Stimulated activated memory B cell treated with anti-CD40 and anti-IgM and Interleukin-4, amounts not matched to agents 10 μg/mL and 1 μg/mL and 100 μg/mL, for 72 hours (primary cell): ENCODE data around the gene HPCAL1.
"Not testable (repeated sequence)": the region's sequence is repeated elsewhere in the genome, so short reads cannot be mapped to it uniquely, and the experiment has no call there.

Experiments
- ATAC-seq: fragments of 150-1000 bp; cut with Tn5 transposase; 2 replicates; pipeline ENCODE4 v1.10.0; 2021
- H3K27ac Mint-ChIP-seq: one replicate; pipeline ENCODE4 v1.8.0; 2022; ENCODE audit warnings: mild to moderate bottlenecking, mixed read lengths
- H3K27me3 Mint-ChIP-seq: one replicate; pipeline ENCODE4 v1.8.0; 2022; ENCODE audit warnings: mixed read lengths
- H3K36me3 Mint-ChIP-seq: one replicate; pipeline ENCODE4 v1.8.0; 2022; ENCODE audit warnings: mixed read lengths
- H3K4me1 Mint-ChIP-seq: one replicate; pipeline ENCODE4 v1.8.0; 2022; ENCODE audit warnings: mixed read lengths
- H3K4me3 Mint-ChIP-seq: one replicate; pipeline ENCODE4 v1.8.0; 2022; ENCODE audit warnings: mild to moderate bottlenecking, moderate library complexity, mixed read lengths
- H3K9me3 Mint-ChIP-seq: one replicate; pipeline ENCODE4 v1.8.0; 2022; ENCODE audit warnings: mixed read lengths

HPCAL1 gene

GRCh38 chr2:10452956-10453904 lies 150.5 kb downstream of the HPCAL1 start:
- H3K4me1 Mint-ChIP-seq, result peaks cover 13% of the 10 kb centered on the region
- no peaks in the 10 kb centered on the region for H3K36me3 Mint-ChIP-seq
- H3K4me3 Mint-ChIP-seq, result no peak overlapping the region
- no peak overlapping the region for H3K27ac Mint-ChIP-seq
- H3K9me3 Mint-ChIP-seq, result no peaks in the 10 kb centered on the region
- H3K27me3 Mint-ChIP-seq, result no peaks in the 10 kb centered on the region
- ATAC-seq, result no peak

- no peaks in the 10 kb centered on the region for H3K9me3 Mint-ChIP-seq
- no peaks in the 10 kb centered on the region for H3K27me3 Mint-ChIP-seq
- no peak overlapping the region for H3K27ac Mint-ChIP-seq
- no peak for ATAC-seq
- no peaks in the 10 kb centered on the region for H3K36me3 Mint-ChIP-seq
- H3K4me3 Mint-ChIP-seq, result no peak overlapping the region
- H3K4me1 Mint-ChIP-seq, result peaks cover 12% of the 10 kb centered on the region
These were observed 151.2 kb downstream of the HPCAL1 start for GRCh38 chr2:10453905-10454298.

GRCh38 chr2:10454505-10454904 lies 151.8 kb downstream of the HPCAL1 start:
- H3K36me3 Mint-ChIP-seq, result no peaks in the 10 kb centered on the region
- no peaks in the 10 kb centered on the region for H3K27me3 Mint-ChIP-seq
- peaks cover 6% of the 10 kb centered on the region for H3K4me1 Mint-ChIP-seq
- no peaks in the 10 kb centered on the region for H3K9me3 Mint-ChIP-seq
- no peak overlapping the region for H3K27ac Mint-ChIP-seq
- H3K4me3 Mint-ChIP-seq, result no peak overlapping the region
- no peak for ATAC-seq

GRCh38 chr2:10457195-10457594 lies 154.5 kb downstream of the HPCAL1 start:
- not testable (repeated sequence) for H3K27ac Mint-ChIP-seq, H3K36me3 Mint-ChIP-seq, H3K9me3 Mint-ChIP-seq, ATAC-seq, H3K4me3 Mint-ChIP-seq, H3K4me1 Mint-ChIP-seq, H3K27me3 Mint-ChIP-seq

GRCh38 chr2:10457846-10458598 lies 155.3 kb downstream of the HPCAL1 start:
- ATAC-seq, result no peak
- Mint-ChIP-seq H3K4me1 (no peaks in the 10 kb centered on the region), H3K27me3 (peaks cover 6% of the 10 kb centered on the region), H3K27ac (no peak overlapping the region), H3K36me3 (no peaks in the 10 kb centered on the region), H3K4me3 (no peak overlapping the region), H3K9me3 (no peaks in the 10 kb centered on the region)

- Mint-ChIP-seq H3K27me3 (peaks cover 6% of the 10 kb centered on the region), H3K4me3 (no peak overlapping the region), H3K4me1 (no peaks in the 10 kb centered on the region), H3K9me3 (no peaks in the 10 kb centered on the region), H3K27ac (no peak overlapping the region), H3K36me3 (no peaks in the 10 kb centered on the region)
- ATAC-seq, result no peak
These were observed 157.7 kb downstream of the HPCAL1 start for GRCh38 chr2:10460366-10460796.

GRCh38 chr2:10462178-10463083 lies 159.7 kb downstream of the HPCAL1 start:
- no peak overlapping the region for H3K27ac Mint-ChIP-seq
- no peaks in the 10 kb centered on the region for H3K9me3 Mint-ChIP-seq
- H3K27me3 Mint-ChIP-seq, result peaks cover 6% of the 10 kb centered on the region
- H3K4me1 Mint-ChIP-seq, result no peaks in the 10 kb centered on the region
- H3K36me3 Mint-ChIP-seq, result no peaks in the 10 kb centered on the region
- no peak overlapping the region for H3K4me3 Mint-ChIP-seq
- ATAC-seq, result no peak

- no peaks in the 10 kb centered on the region for H3K4me1 Mint-ChIP-seq
- no peak overlapping the region for H3K4me3 Mint-ChIP-seq
- no peaks in the 10 kb centered on the region for H3K9me3 Mint-ChIP-seq
- no peaks in the 10 kb centered on the region for H3K36me3 Mint-ChIP-seq
- no peak overlapping the region for H3K27ac Mint-ChIP-seq
- ATAC-seq, result no peak
- peaks cover 15% of the 10 kb centered on the region for H3K27me3 Mint-ChIP-seq
These were observed 163.2 kb downstream of the HPCAL1 start for GRCh38 chr2:10465910-10466309.

- H3K27me3 Mint-ChIP-seq, result peaks cover 15% of the 10 kb centered on the region
- no peak overlapping the region for H3K4me3 Mint-ChIP-seq
- H3K36me3 Mint-ChIP-seq, result no peaks in the 10 kb centered on the region
- no peaks in the 10 kb centered on the region for H3K4me1 Mint-ChIP-seq
- H3K27ac Mint-ChIP-seq, result no peak overlapping the region
- ATAC-seq, result no peak
- H3K9me3 Mint-ChIP-seq, result no peaks in the 10 kb centered on the region
These were observed 164.1 kb downstream of the HPCAL1 start for GRCh38 chr2:10466801-10467200.

GRCh38 chr2:10467401-10467800 lies 164.7 kb downstream of the HPCAL1 start:
- Mint-ChIP-seq H3K27me3 (peaks cover 12% of the 10 kb centered on the region), H3K36me3 (no peaks in the 10 kb centered on the region), H3K27ac (no peak overlapping the region), H3K4me3 (no peak overlapping the region), H3K9me3 (no peaks in the 10 kb centered on the region), H3K4me1 (no peaks in the 10 kb centered on the region)
- no peak for ATAC-seq

- no peaks in the 10 kb centered on the region for H3K4me1 Mint-ChIP-seq
- H3K27ac Mint-ChIP-seq, result no peak overlapping the region
- H3K4me3 Mint-ChIP-seq, result no peak overlapping the region
- no peak for ATAC-seq
- no peaks in the 10 kb centered on the region for H3K9me3 Mint-ChIP-seq
- peaks cover 10% of the 10 kb centered on the region for H3K27me3 Mint-ChIP-seq
- H3K36me3 Mint-ChIP-seq, result no peaks in the 10 kb centered on the region
These were observed 166.6 kb downstream of the HPCAL1 start for GRCh38 chr2:10469301-10469700.

GRCh38 chr2:10469955-10470608 lies 167.4 kb downstream of the HPCAL1 start:
- Mint-ChIP-seq H3K4me3 (no peak overlapping the region), H3K9me3 (no peaks in the 10 kb centered on the region), H3K27ac (no peak overlapping the region), H3K27me3 (peaks cover 18% of the 10 kb centered on the region), H3K36me3 (no peaks in the 10 kb centered on the region), H3K4me1 (no peaks in the 10 kb centered on the region)
- no peak for ATAC-seq

GRCh38 chr2:10471046-10471571 lies 168.4 kb downstream of the HPCAL1 start:
- Mint-ChIP-seq H3K4me1 (no peaks in the 10 kb centered on the region), H3K27ac (no peak overlapping the region), H3K36me3 (no peaks in the 10 kb centered on the region), H3K9me3 (no peaks in the 10 kb centered on the region), H3K4me3 (no peak overlapping the region), H3K27me3 (peaks cover 19% of the 10 kb centered on the region)
- no peak for ATAC-seq

GRCh38 chr2:10471955-10472354 lies 169.3 kb downstream of the HPCAL1 start:
- ATAC-seq, result no peak
- Mint-ChIP-seq H3K9me3 (no peaks in the 10 kb centered on the region), H3K4me3 (no peak overlapping the region), H3K4me1 (no peaks in the 10 kb centered on the region), H3K27ac (no peak overlapping the region), H3K27me3 (peaks cover 19% of the 10 kb centered on the region), H3K36me3 (no peaks in the 10 kb centered on the region)
